SK-N-SH (cell line): Measurements from ENCODE around the gene PTPRD. TPM values are rescaled to one million over a fixed set of nuclear protein-coding genes. Genes with fewer than 3 reads are reported as not detected.

Source experiments
- CTCF ChIA-PET: fragments of 300-600, 350-600 bp; formaldehyde crosslinking; extraction: SDS; loops from one replicate; lab custom pipeline; 2021; lab: Yijun Ruan, JAX
- POLR2A ChIA-PET: fragments of 350-600 bp; sonication (Branson Sonifier 250); formaldehyde crosslinking; extraction: SDS; loops from one replicate; lab custom pipeline; 2020; ENCODE audit warnings: antibody characterized with exemption, inconsistent platforms; lab: Yijun Ruan, JAX
- DNase-seq: peaks from one replicate; pipeline ENCODE4 v3.0.0; 2012
- H2AFZ ChIP-seq: fragments of 200-600 bp; sonication (generic); 2 replicates; pipeline ENCODE4 v1.8.1; 2016; ENCODE audit warnings: antibody characterized with exemption, mild to moderate bottlenecking, low read depth
- H3F3A ChIP-seq: fragments of 200-600 bp; sonication (generic); replicated peaks from 2 replicates; pipeline ENCODE3; 2016; ENCODE audit warnings: antibody characterized with exemption, mild to moderate bottlenecking; ENCODE audit not compliant: insufficient read depth
- H3K27ac ChIP-seq, 2 experiments: fragments of 200-500 bp in 1 of 2; fragments of 200-600 bp in 1 of 2; sonication (Bioruptor generic) in 1 of 2; sonication (generic), shearing (Covaris generic) in 1 of 2; 2 replicates each; pipeline versions ENCODE4 v1.5.1 to v1.6.1; 2014 to 2016; ENCODE audit warnings: low read depth in 2 of 2, inconsistent platforms in 1 of 2, low read length in 1 of 2, mild to moderate bottlenecking in 1 of 2, mixed read lengths in 1 of 2
- H3K27me3 ChIP-seq: fragments of 200-600 bp; sonication (generic), shearing (Covaris generic); 2 replicates; pipeline ENCODE4 v1.6.1; 2016; ENCODE audit warnings: mixed run types; ENCODE audit not compliant: insufficient read depth
- H3K36me3 ChIP-seq, 2 experiments: fragments of 200-500 bp in 1 of 2; fragments of 200-600 bp in 1 of 2; sonication (Bioruptor generic) in 1 of 2; sonication (generic) in 1 of 2; replicated peaks in 1 of 2; 2 replicates each; pipeline versions ENCODE3 to v1.5.1; 2014 to 2016; ENCODE audit warnings: low read length in 1 of 2, mild to moderate bottlenecking in 1 of 2; ENCODE audit not compliant: insufficient read depth in 2 of 2, control insufficient read depth in 1 of 2
- H3K4me1 ChIP-seq, 2 experiments: fragments of 200-500 bp in 1 of 2; fragments of 200-600 bp in 1 of 2; sonication (Bioruptor generic) in 1 of 2; sonication (generic), shearing (Covaris generic) in 1 of 2; 2 replicates each; pipeline versions ENCODE4 v1.5.1 to v1.6.1; 2014 to 2016; ENCODE audit warnings: low read depth in 1 of 2, low read length in 1 of 2, mixed run types in 1 of 2; ENCODE audit not compliant: insufficient read depth in 2 of 2, control insufficient read depth in 1 of 2
- H3K4me2 ChIP-seq: fragments of 200-600 bp; sonication (generic), shearing (Covaris generic); 2 replicates; pipeline ENCODE4 v1.6.1; 2017; ENCODE audit warnings: mixed run types
- H3K4me3 ChIP-seq, 2 experiments: fragments of 200-500 bp in 1 of 2; fragments of 200-600 bp in 1 of 2; sonication (Bioruptor generic) in 1 of 2; sonication (generic), shearing (Covaris generic) in 1 of 2; 2 replicates each; pipeline versions ENCODE4 v1.5.1 to v1.8.1; 2014 to 2016; ENCODE audit warnings: low read depth in 2 of 2, inconsistent platforms in 1 of 2, low read length in 1 of 2, mild to moderate bottlenecking in 1 of 2, mixed read lengths in 1 of 2, moderate library complexity in 1 of 2
- H3K79me2 ChIP-seq: fragments of 200-600 bp; sonication (generic); 2 replicates; pipeline ENCODE4 v1.8.1; 2017; ENCODE audit warnings: mild to moderate bottlenecking; ENCODE audit not compliant: insufficient read depth
- H3K9ac ChIP-seq: fragments of 200-600 bp; sonication (generic); 2 replicates; pipeline ENCODE4 v1.6.1; 2017; ENCODE audit warnings: mixed run types
- H3K9me2 ChIP-seq: fragments of 200-600 bp; sonication (generic); 2 replicates; pipeline ENCODE4 v1.6.1; 2017; ENCODE audit warnings: mixed run types
- H3K9me3 ChIP-seq: fragments of 200-600 bp; sonication (generic); 2 replicates; pipeline ENCODE4 v1.6.1; 2017; ENCODE audit warnings: mixed run types, mild to moderate bottlenecking, moderate library complexity
- H4K20me1 ChIP-seq: fragments of 200-600 bp; sonication (generic); 2 replicates; pipeline ENCODE4 v1.6.1; 2017; ENCODE audit warnings: mild to moderate bottlenecking, mixed run types; ENCODE audit not compliant: insufficient read depth
- CHD2 ChIP-seq: fragments of 150-350 bp; IDR thresholded peaks from 2 replicates; pipeline ENCODE4 v1.6.1; 2018; ENCODE audit warnings: low read length; ENCODE audit not compliant: partially characterized antibody
- ELF1 ChIP-seq: IDR thresholded peaks from 2 replicates; pipeline ENCODE4 v1.4.0; 2012
- EP300 ChIP-seq, 2 experiments: IDR thresholded peaks; 2 replicates each; pipeline versions ENCODE4 v1.4.0 to v1.6.1; 2012; ENCODE audit warnings: borderline replicate concordance in 1 of 2, low read depth in 1 of 2, low read length in 1 of 2
- EZH2phosphoT487 ChIP-seq: fragments of 200-600 bp; sonication (generic); IDR thresholded peaks from 2 replicates; pipeline ENCODE4 v1.6.1; 2017; ENCODE audit warnings: low read depth, mixed run types, mild to moderate bottlenecking, antibody characterized with exemption, moderate library complexity, borderline replicate concordance
- FOSL2 ChIP-seq: IDR thresholded peaks from 2 replicates; pipeline ENCODE4 v1.4.0; 2012; ENCODE audit warnings: low read depth, mild to moderate bottlenecking, moderate library complexity, borderline replicate concordance
- GABPA ChIP-seq: IDR thresholded peaks from 2 replicates; pipeline ENCODE4 v1.4.0; 2012; ENCODE audit warnings: low read depth, mild to moderate bottlenecking
- JUND ChIP-seq: IDR thresholded peaks from 2 replicates; pipeline ENCODE4 v1.4.0; 2012
- MAX ChIP-seq: IDR thresholded peaks from 2 replicates; pipeline ENCODE4 v1.4.0; 2012; ENCODE audit warnings: low read depth
- MEF2A ChIP-seq: IDR thresholded peaks from 2 replicates; pipeline ENCODE4 v1.4.0; 2012; ENCODE audit warnings: low read depth, borderline replicate concordance
- PBX3 ChIP-seq: IDR thresholded peaks from 2 replicates; pipeline ENCODE4; 2012
- RAD21 ChIP-seq: IDR thresholded peaks from 2 replicates; pipeline ENCODE4 v1.6.1; 2012; ENCODE audit warnings: mild to moderate bottlenecking, low read length
- RCOR1 ChIP-seq: fragments of 150-350 bp; IDR thresholded peaks from 2 replicates; pipeline ENCODE4 v1.6.1; 2017; ENCODE audit warnings: antibody characterized with exemption, low read length
- REST ChIP-seq: IDR thresholded peaks from 2 replicates; pipeline ENCODE4 v1.6.1; 2012; ENCODE audit warnings: mild to moderate bottlenecking, low read depth, low read length, moderate library complexity
- RXRA ChIP-seq: IDR thresholded peaks from 2 replicates; pipeline ENCODE4 v1.4.0; 2012; ENCODE audit warnings: low read depth, mild to moderate bottlenecking, borderline replicate concordance
- SMC3 ChIP-seq: IDR thresholded peaks from 2 replicates; pipeline ENCODE4 v1.6.1; 2012; ENCODE audit warnings: low read depth, low read length, improper control_type of control experiment
- TEAD4 ChIP-seq: IDR thresholded peaks from 2 replicates; pipeline ENCODE4 v1.4.0; 2012; ENCODE audit warnings: mild to moderate bottlenecking, borderline replicate concordance; ENCODE audit not compliant: insufficient read depth
- USF1 ChIP-seq: IDR thresholded peaks from 2 replicates; pipeline ENCODE4 v1.4.0; 2012; ENCODE audit warnings: low read depth, borderline replicate concordance
- USF2 ChIP-seq: fragments of 150-350 bp; IDR thresholded peaks from 2 replicates; pipeline ENCODE4 v1.6.1; 2017; ENCODE audit warnings: antibody characterized with exemption, low read length, low read depth, borderline replicate concordance
- YY1 ChIP-seq: IDR thresholded peaks from 2 replicates; pipeline ENCODE4 v1.4.0; 2012; ENCODE audit warnings: low read depth, mild to moderate bottlenecking
- WGBS: methylation state at CpG from one replicate; pipeline ENCODE4 v1.1.6; 2017; ENCODE audit warnings: low lambda C conversion rate; 5-methylcytosine and 5-hydroxymethylcytosine counted together
- polyA plus RNA-seq, 3 experiments: library from polyadenylated mRNA; depleted of rRNA; stranded (reverse); fragments of >200 nt; gene quantifications; 2 replicates each; pipeline ENCODE4 v1.2.3, GENCODE V29; 2012

PTPRD gene
- polyA plus RNA-seq, 1 of the 3 experiments (the other 2 are of a cell fraction): 0.15 TPM

- ChIA-PET CTCF (no interaction called here), POLR2A (no interaction called here)
- Histone ChIP-seq H3K9ac (no peak overlapping the region), H3K27me3 (no peaks in the 10 kb centered on the region), H2AFZ (no peak overlapping the region), H3K9me3 (no peaks in the 10 kb centered on the region), H3K27ac (no peak overlapping the region), H4K20me1 (no peaks in the 10 kb centered on the region), H3K9me2 (no peaks in the 10 kb centered on the region), H3F3A (no peaks in the 10 kb centered on the region), H3K4me3 (no peak overlapping the region), H3K4me1 (no peaks in the 10 kb centered on the region), H3K36me3 (no peaks in the 10 kb centered on the region), H3K4me2 (no peak overlapping the region), H3K79me2 (no peaks in the 10 kb centered on the region)
- no peak for TF ChIP-seq MAX
- TF ChIP-seq MEF2A: no peak
- no peak for TF ChIP-seq PBX3
- TF ChIP-seq YY1: no peak
- TF ChIP-seq ELF1: no peak
- TF ChIP-seq GABPA: no peak
- no peak for TF ChIP-seq USF1
- no peak for TF ChIP-seq FOSL2
- DNase-seq: no peak
These were observed 2303.5 kb downstream of the PTPRD start for GRCh38 chr9:8309258-8309657.

- Histone ChIP-seq H3K9me3 (no peaks in the 10 kb centered on the region), H3K4me3 (no peak overlapping the region), H3K36me3 (no peaks in the 10 kb centered on the region), H3F3A (no peaks in the 10 kb centered on the region), H3K9ac (no peak overlapping the region), H3K27me3 (no peaks in the 10 kb centered on the region), H4K20me1 (no peaks in the 10 kb centered on the region), H3K4me2 (no peak overlapping the region), H3K9me2 (no peaks in the 10 kb centered on the region), H3K4me1 (no peaks in the 10 kb centered on the region), H2AFZ (no peak overlapping the region), H3K79me2 (no peaks in the 10 kb centered on the region), H3K27ac (no peak overlapping the region)
- 13% methylated on average over 2 of the region's 2 CpGs for WGBS
- ChIA-PET CTCF (no interaction called here), POLR2A (no interaction called here)
- DNase-seq: no peak
- TF ChIP-seq TEAD4 (no peak), SMC3 (no peak), RCOR1 (no peak), REST (no peak), ELF1 (no peak), YY1 (no peak), GABPA (no peak), USF2 (no peak), RAD21 (no peak), FOSL2 (no peak), MAX (no peak), CHD2 (no peak), JUND (no peak), EZH2phosphoT487 (no peak), EP300 (IDR thresholded peaks at IDR 0.05; ENCODE audit: borderline replicate concordance in 1 of 2, low read depth in 1 of 2, low read length in 1 of 2) (no peak), RXRA (no peak), USF1 (no peak)
These were observed 2308.1 kb downstream of the PTPRD start for GRCh38 chr9:8304720-8305119.
